Fibroblast of villous mesenchyme (primary cell): ENCODE measurements around the gene TMEM182. TPM values are rescaled to one million over a fixed set of nuclear protein-coding genes. Genes with fewer than 3 reads are reported as not detected.

Experiments used
- DNase-seq: peaks from one replicate; pipeline ENCODE4 v3.0.0-alpha.2; 2010; ENCODE audit warnings: low read depth
- H3K4me3 ChIP-seq: 2 replicates; pipeline ENCODE4 v1.5.1; 2011; ENCODE audit warnings: low read depth, mild to moderate bottlenecking, low read length
- total RNA-seq: library from RNA; depleted of rRNA; stranded (reverse); fragments of >200 nt; gene quantifications from 2 replicates; pipeline ENCODE4 v1.2.3, GENCODE V29; 2012
- TF ChIP-seq, protein P1 (sequence below): IDR thresholded peaks from 2 replicates; pipeline ENCODE4 v1.5.1; 2012; ENCODE audit warnings: low read depth, mild to moderate bottlenecking, low read length; ENCODE audit not compliant: insufficient read depth

Gene TMEM182
- total RNA-seq, 1 donor = 1.3 TPM

DNA sequence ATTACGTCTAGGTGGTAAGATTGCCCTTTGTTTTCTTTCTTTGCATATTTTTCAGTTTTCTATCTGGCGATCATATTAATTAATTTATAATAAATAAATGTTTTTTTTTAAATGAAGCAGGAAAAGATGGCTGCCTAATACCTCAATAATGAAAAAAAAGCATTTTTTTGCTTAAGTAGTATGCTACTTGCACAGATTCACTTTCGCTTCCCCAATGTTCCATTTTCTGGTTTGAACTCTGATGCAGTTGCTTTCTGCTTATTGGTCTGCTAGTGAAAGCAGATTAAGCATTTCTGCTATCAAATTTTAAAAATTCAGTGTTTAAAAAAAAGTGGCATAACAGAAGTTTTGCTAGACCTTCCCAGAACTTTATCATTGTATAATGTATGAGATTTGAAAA is 11.9 kb upstream of the TMEM182 start:
- DNase-seq = no peak
- TF ChIP-seq, protein P1, sequence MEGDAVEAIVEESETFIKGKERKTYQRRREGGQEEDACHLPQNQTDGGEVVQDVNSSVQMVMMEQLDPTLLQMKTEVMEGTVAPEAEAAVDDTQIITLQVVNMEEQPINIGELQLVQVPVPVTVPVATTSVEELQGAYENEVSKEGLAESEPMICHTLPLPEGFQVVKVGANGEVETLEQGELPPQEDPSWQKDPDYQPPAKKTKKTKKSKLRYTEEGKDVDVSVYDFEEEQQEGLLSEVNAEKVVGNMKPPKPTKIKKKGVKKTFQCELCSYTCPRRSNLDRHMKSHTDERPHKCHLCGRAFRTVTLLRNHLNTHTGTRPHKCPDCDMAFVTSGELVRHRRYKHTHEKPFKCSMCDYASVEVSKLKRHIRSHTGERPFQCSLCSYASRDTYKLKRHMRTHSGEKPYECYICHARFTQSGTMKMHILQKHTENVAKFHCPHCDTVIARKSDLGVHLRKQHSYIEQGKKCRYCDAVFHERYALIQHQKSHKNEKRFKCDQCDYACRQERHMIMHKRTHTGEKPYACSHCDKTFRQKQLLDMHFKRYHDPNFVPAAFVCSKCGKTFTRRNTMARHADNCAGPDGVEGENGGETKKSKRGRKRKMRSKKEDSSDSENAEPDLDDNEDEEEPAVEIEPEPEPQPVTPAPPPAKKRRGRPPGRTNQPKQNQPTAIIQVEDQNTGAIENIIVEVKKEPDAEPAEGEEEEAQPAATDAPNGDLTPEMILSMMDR = no peak

DNA sequence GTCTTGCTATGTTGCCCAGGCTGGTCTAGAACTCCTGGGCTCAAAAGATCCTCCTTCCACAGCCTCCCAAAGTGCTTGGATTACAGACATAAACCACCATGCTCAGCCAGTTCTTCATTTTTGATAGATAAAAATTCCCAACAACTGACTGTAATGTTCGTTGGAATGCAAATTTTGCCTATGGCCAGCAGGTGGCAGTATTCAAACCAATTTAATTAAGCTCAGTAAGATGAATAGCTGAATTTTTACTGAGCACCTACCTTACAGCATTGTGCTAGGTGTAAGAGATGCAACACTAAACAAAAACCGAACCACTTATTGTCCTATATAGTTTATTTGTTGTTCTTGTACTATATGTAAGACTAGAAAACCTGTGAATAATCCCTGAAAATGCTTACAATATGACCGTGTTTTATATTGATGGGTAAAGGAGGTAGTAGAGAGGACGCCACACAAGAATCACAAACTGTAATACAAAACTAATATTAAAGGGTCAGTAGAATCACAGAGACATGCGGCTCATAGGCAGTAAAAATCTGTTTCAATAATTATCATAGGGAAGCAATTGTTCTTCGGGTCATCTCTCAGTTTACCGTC is 8.2 kb upstream of the TMEM182 start:
- peak; percentile 61 for DNase-seq
- H3K4me3 ChIP-seq = no peak overlapping the region
- TF ChIP-seq, protein P1 = peak; percentile 74

More for the DNA sequence above, 11.9 kb upstream of the TMEM182 start:
- H3K4me3 ChIP-seq = no peak overlapping the region

DNA sequence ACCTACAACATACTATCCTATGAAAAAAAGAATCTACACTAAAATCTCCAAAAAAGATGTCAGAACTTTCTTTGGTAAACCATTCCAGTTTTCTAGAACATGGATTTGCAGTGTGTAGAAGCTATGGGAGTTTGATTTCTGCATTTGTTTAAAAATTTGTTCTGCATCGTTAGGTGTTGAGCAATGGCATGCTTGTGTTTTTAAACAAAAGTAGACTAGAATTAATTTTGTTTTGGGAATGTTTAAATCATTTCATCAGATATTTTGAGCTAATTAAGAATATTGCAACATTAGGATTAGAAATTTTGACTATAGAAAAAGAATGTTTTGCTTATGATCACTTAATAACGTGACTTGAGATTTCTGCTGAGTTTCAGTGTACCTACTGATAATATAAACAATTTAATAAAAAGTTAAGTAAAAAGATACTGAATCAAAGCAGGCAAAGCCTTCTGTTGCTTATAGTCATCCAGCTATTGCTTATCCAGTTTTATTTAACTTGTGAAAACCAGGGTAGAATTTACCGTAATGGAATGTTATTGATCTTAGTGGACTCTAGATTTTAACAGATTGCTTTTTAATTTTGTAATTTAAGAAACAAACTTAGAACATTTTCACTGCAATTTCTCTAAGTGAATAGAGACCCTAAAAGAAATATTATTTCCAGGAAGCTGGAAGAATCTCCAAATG is 7.2 kb upstream of the TMEM182 start:
- no peak overlapping the region for H3K4me3 ChIP-seq
- DNase-seq = peak; percentile 14
- TF ChIP-seq, protein P1 = no peak

DNA sequence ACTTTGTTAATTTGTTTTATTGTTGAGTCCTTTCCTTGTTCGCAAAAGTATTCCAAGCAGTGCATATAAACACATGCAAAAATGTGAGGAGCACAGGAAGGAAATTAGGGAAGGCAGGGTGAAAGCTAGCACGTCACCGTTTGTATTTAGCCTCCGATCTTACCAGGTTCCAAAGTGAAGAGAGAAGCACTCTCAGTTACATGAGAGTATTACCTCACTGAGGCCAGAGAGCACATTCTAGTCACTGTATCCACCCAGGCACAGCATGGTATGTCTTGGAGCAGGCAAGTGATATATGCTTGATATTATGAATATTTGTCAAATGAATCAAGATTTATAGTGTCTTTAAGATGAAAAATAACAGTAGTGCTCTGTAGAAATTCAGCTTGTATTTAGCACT is 6.5 kb upstream of the TMEM182 start:
- TF ChIP-seq, protein P1 = no peak
- no peak overlapping the region for H3K4me3 ChIP-seq
- DNase-seq = no peak

DNA sequence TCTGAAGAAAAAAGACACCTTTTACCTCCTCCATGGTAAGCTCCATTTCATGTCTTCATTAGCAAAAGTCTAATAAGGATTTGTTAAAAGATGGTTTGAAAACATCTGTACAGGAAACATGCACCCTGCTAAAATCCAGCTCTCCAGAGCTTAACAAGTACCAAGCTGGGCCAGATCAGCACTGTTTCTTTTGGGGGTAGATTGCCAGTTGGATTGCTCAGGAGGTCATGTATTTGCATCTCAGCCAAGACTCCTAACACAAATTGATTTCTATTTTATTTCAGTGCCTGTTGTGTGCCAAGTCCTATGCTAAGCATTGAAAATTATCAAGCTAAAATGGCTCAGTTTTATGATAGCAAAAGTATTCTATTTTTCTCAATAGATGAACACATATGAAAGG is 3.4 kb upstream of the TMEM182 start:
- TF ChIP-seq, protein P1 = no peak
- no peak for DNase-seq
- H3K4me3 ChIP-seq = no peak overlapping the region

DNA sequence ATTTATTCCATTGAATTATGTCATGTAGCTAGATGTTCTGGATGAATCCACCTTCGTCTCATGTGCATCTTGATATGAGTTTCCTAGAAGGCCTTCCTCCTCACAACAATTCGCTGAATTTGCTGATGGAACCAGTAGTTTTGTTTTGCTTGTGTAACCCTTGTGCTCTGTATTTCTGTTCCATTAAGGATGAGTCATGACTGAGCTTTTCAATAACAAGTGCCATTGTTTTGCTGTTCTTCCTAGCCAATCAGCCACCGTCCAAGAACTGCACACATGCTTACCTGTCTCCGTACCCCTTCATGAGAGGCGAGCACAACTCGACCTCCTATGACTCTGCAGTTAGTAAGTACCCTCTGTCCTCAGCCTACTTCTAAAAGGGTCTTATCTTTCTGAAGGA is 2.3 kb downstream of the TMEM182 start:
- DNase-seq = peak; percentile 8
- TF ChIP-seq, protein P1 = no peak
- no peak overlapping the region for H3K4me3 ChIP-seq

DNA sequence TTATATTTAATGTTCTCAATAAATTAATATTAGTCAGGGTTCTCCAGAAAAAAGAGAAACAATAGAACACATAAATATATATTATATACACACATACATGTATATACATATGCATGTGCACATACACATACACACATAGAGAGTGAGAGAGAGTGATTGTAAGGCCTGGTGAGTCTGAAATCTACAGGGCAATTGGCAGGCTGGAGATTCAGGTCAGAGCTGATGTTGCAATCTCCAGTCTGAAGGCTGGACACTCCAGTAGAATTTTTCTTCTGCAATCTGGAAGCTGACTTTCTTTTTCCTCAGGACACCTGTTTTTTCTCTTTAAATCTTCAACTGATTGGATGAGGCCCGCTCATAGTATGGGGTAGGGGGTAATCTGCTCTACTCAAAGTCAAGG is 3.2 kb downstream of the TMEM182 start:
- no peak overlapping the region for H3K4me3 ChIP-seq
- TF ChIP-seq, protein P1 = no peak
- no peak for DNase-seq
